Measurements from ENCODE around the gene GNB1L.

The GNB1L gene

GRCh38 chr22:19801340-19802000, 53.2 kb downstream of the GNB1L start:
- H3K36me3 ChIP-seq (ENCODE audit: control insufficient read depth in 5 of 5, insufficient read depth in 5 of 5, low read length in 5 of 5) = peaks cover 0 to 3% (median 2%) of the 10 kb centered on the region in 5 donors
- no peak overlapping the region for H3K27ac ChIP-seq (ENCODE audit: low read depth, low read length)
- H3K4me3 ChIP-seq (ENCODE audit: low read depth in 1 of 5, low read length in 5 of 5) = no peak overlapping the region
- no peaks in the 10 kb centered on the region for H3K9me3 ChIP-seq (ENCODE audit: control insufficient read depth in 5 of 5, low read length in 5 of 5)
- H3K4me1 ChIP-seq (ENCODE audit: control insufficient read depth in 5 of 5, insufficient read depth in 5 of 5, low read length in 5 of 5) = peaks cover 0 to 31% (median 27%) of the 10 kb centered on the region in 5 donors
- H3K27me3 ChIP-seq (ENCODE audit: control insufficient read depth in 5 of 5, insufficient read depth in 4 of 5, low read length in 5 of 5) = peaks cover 0 to 4% (median 0%) of the 10 kb centered on the region in 5 donors
- no peak overlapping the region for H3K9ac ChIP-seq (ENCODE audit: low read length in 5 of 5)

GRCh38 chr22:19800761-19801244, 53.9 kb downstream of the GNB1L start:
- no peaks in the 10 kb centered on the region for H3K9me3 ChIP-seq (ENCODE audit: control insufficient read depth in 5 of 5, low read length in 5 of 5)
- peaks cover 0 to 4% (median 0%) of the 10 kb centered on the region in 5 donors for H3K27me3 ChIP-seq (ENCODE audit: control insufficient read depth in 5 of 5, insufficient read depth in 4 of 5, low read length in 5 of 5)
- H3K36me3 ChIP-seq (ENCODE audit: control insufficient read depth in 5 of 5, insufficient read depth in 5 of 5, low read length in 5 of 5) = peaks cover 0 to 3% (median 0%) of the 10 kb centered on the region in 5 donors
- no peak overlapping the region for H3K27ac ChIP-seq (ENCODE audit: low read depth, low read length)
- no peak overlapping the region for H3K9ac ChIP-seq (ENCODE audit: low read length in 5 of 5)
- peaks cover 0 to 26% (median 20%) of the 10 kb centered on the region in 5 donors for H3K4me1 ChIP-seq (ENCODE audit: control insufficient read depth in 5 of 5, insufficient read depth in 5 of 5, low read length in 5 of 5)
- no peak overlapping the region for H3K4me3 ChIP-seq (ENCODE audit: low read depth in 1 of 5, low read length in 5 of 5)

- Histone ChIP-seq H3K4me1 (ENCODE audit: control insufficient read depth in 5 of 5, insufficient read depth in 5 of 5, low read length in 5 of 5) (peaks cover 0 to 24% (median 18%) of the 10 kb centered on the region in 5 donors), H3K9ac (ENCODE audit: low read length in 5 of 5) (no peak overlapping the region), H3K27me3 (ENCODE audit: control insufficient read depth in 5 of 5, insufficient read depth in 4 of 5, low read length in 5 of 5) (peaks cover 0 to 4% (median 0%) of the 10 kb centered on the region in 5 donors), H3K9me3 (ENCODE audit: control insufficient read depth in 5 of 5, low read length in 5 of 5) (no peaks in the 10 kb centered on the region), H3K36me3 (ENCODE audit: control insufficient read depth in 5 of 5, insufficient read depth in 5 of 5, low read length in 5 of 5) (peaks cover 0 to 3% (median 0%) of the 10 kb centered on the region in 5 donors), H3K4me3 (ENCODE audit: low read depth in 1 of 5, low read length in 5 of 5) (no peak overlapping the region), H3K27ac (ENCODE audit: low read depth, low read length) (no peak overlapping the region)
Observed at GRCh38 chr22:19800306-19800705, 54.4 kb downstream of the GNB1L start.

- H3K9me3 ChIP-seq (ENCODE audit: control insufficient read depth in 5 of 5, low read length in 5 of 5) = no peaks in the 10 kb centered on the region
- H3K9ac ChIP-seq (ENCODE audit: low read length in 5 of 5) = no peak overlapping the region
- H3K4me3 ChIP-seq (ENCODE audit: low read depth in 1 of 5, low read length in 5 of 5) = no peak overlapping the region
- H3K36me3 ChIP-seq (ENCODE audit: control insufficient read depth in 5 of 5, insufficient read depth in 5 of 5, low read length in 5 of 5) = peaks cover 0 to 3% (median 0%) of the 10 kb centered on the region in 5 donors
- H3K4me1 ChIP-seq (ENCODE audit: control insufficient read depth in 5 of 5, insufficient read depth in 5 of 5, low read length in 5 of 5) = peaks cover 0 to 28% (median 18%) of the 10 kb centered on the region in 5 donors
- H3K27me3 ChIP-seq (ENCODE audit: control insufficient read depth in 5 of 5, insufficient read depth in 4 of 5, low read length in 5 of 5) = peaks cover 0 to 4% (median 0%) of the 10 kb centered on the region in 5 donors
- no peak overlapping the region for H3K27ac ChIP-seq (ENCODE audit: low read depth, low read length)
Observed at GRCh38 chr22:19799322-19800190, 55.1 kb downstream of the GNB1L start.

GRCh38 chr22:19798891-19799293, 55.8 kb downstream of the GNB1L start:
- Histone ChIP-seq H3K4me1 (ENCODE audit: control insufficient read depth in 5 of 5, insufficient read depth in 5 of 5, low read length in 5 of 5) (peaks cover 0 to 28% (median 18%) of the 10 kb centered on the region in 5 donors), H3K9ac (ENCODE audit: low read length in 5 of 5) (no peak overlapping the region), H3K27ac (ENCODE audit: low read depth, low read length) (no peak overlapping the region), H3K36me3 (ENCODE audit: control insufficient read depth in 5 of 5, insufficient read depth in 5 of 5, low read length in 5 of 5) (peaks cover 0 to 3% (median 0%) of the 10 kb centered on the region in 5 donors), H3K9me3 (ENCODE audit: control insufficient read depth in 5 of 5, low read length in 5 of 5) (no peaks in the 10 kb centered on the region), H3K4me3 (ENCODE audit: low read depth in 1 of 5, low read length in 5 of 5) (no peak overlapping the region), H3K27me3 (ENCODE audit: control insufficient read depth in 5 of 5, insufficient read depth in 4 of 5, low read length in 5 of 5) (peaks cover 0 to 4% (median 0%) of the 10 kb centered on the region in 5 donors)

GRCh38 chr22:19798003-19798665, 56.5 kb downstream of the GNB1L start:
- peaks cover 0 to 3% (median 0%) of the 10 kb centered on the region in 5 donors for H3K36me3 ChIP-seq (ENCODE audit: control insufficient read depth in 5 of 5, insufficient read depth in 5 of 5, low read length in 5 of 5)
- H3K27ac ChIP-seq (ENCODE audit: low read depth, low read length) = no peak overlapping the region
- no peaks in the 10 kb centered on the region for H3K9me3 ChIP-seq (ENCODE audit: control insufficient read depth in 5 of 5, low read length in 5 of 5)
- H3K9ac ChIP-seq (ENCODE audit: low read length in 5 of 5) = no peak overlapping the region
- H3K4me1 ChIP-seq (ENCODE audit: control insufficient read depth in 5 of 5, insufficient read depth in 5 of 5, low read length in 5 of 5) = peaks cover 0 to 28% (median 18%) of the 10 kb centered on the region in 5 donors
- no peak overlapping the region for H3K4me3 ChIP-seq (ENCODE audit: low read depth in 1 of 5, low read length in 5 of 5)
- H3K27me3 ChIP-seq (ENCODE audit: control insufficient read depth in 5 of 5, insufficient read depth in 4 of 5, low read length in 5 of 5) = peaks cover 0 to 4% (median 0%) of the 10 kb centered on the region in 5 donors

- no peaks in the 10 kb centered on the region for H3K9me3 ChIP-seq (ENCODE audit: control insufficient read depth in 5 of 5, low read length in 5 of 5)
- no peak overlapping the region for H3K27ac ChIP-seq (ENCODE audit: low read depth, low read length)
- H3K9ac ChIP-seq (ENCODE audit: low read length in 5 of 5) = no peak overlapping the region
- peaks cover 0 to 2% (median 0%) of the 10 kb centered on the region in 5 donors for H3K36me3 ChIP-seq (ENCODE audit: control insufficient read depth in 5 of 5, insufficient read depth in 5 of 5, low read length in 5 of 5)
- H3K4me3 ChIP-seq (ENCODE audit: low read depth in 1 of 5, low read length in 5 of 5) = no peak overlapping the region
- H3K4me1 ChIP-seq (ENCODE audit: control insufficient read depth in 5 of 5, insufficient read depth in 5 of 5, low read length in 5 of 5) = peaks cover 0 to 28% (median 18%) of the 10 kb centered on the region in 5 donors
- H3K27me3 ChIP-seq (ENCODE audit: control insufficient read depth in 5 of 5, insufficient read depth in 4 of 5, low read length in 5 of 5) = peaks cover 0 to 4% (median 0%) of the 10 kb centered on the region in 5 donors
Observed at GRCh38 chr22:19797086-19798002, 57.3 kb downstream of the GNB1L start.

GRCh38 chr22:19796160-19796559, 58.5 kb downstream of the GNB1L start:
- Histone ChIP-seq H3K27me3 (ENCODE audit: control insufficient read depth in 5 of 5, insufficient read depth in 4 of 5, low read length in 5 of 5) (peaks cover 0 to 4% (median 0%) of the 10 kb centered on the region in 5 donors), H3K4me3 (ENCODE audit: low read depth in 1 of 5, low read length in 5 of 5) (no peak overlapping the region), H3K9me3 (ENCODE audit: control insufficient read depth in 5 of 5, low read length in 5 of 5) (peaks cover 0 to 5% (median 0%) of the 10 kb centered on the region in 5 donors), H3K9ac (ENCODE audit: low read length in 5 of 5) (no peak overlapping the region), H3K4me1 (ENCODE audit: control insufficient read depth in 5 of 5, insufficient read depth in 5 of 5, low read length in 5 of 5) (peaks cover 0 to 25% (median 18%) of the 10 kb centered on the region in 5 donors), H3K36me3 (ENCODE audit: control insufficient read depth in 5 of 5, insufficient read depth in 5 of 5, low read length in 5 of 5) (peaks cover 0 to 2% (median 0%) of the 10 kb centered on the region in 5 donors), H3K27ac (ENCODE audit: low read depth, low read length) (no peak overlapping the region)

- H3K9me3 ChIP-seq (ENCODE audit: control insufficient read depth in 5 of 5, low read length in 5 of 5) = peaks cover 0 to 5% (median 0%) of the 10 kb centered on the region in 5 donors
- no peak overlapping the region for H3K27ac ChIP-seq (ENCODE audit: low read depth, low read length)
- H3K36me3 ChIP-seq (ENCODE audit: control insufficient read depth in 5 of 5, insufficient read depth in 5 of 5, low read length in 5 of 5) = peaks cover 0 to 2% (median 0%) of the 10 kb centered on the region in 5 donors
- H3K4me1 ChIP-seq (ENCODE audit: control insufficient read depth in 5 of 5, insufficient read depth in 5 of 5, low read length in 5 of 5) = peaks cover 0 to 25% (median 18%) of the 10 kb centered on the region in 5 donors
- H3K4me3 ChIP-seq (ENCODE audit: low read depth in 1 of 5, low read length in 5 of 5) = no peak overlapping the region
- H3K27me3 ChIP-seq (ENCODE audit: control insufficient read depth in 5 of 5, insufficient read depth in 4 of 5, low read length in 5 of 5) = peaks cover 0 to 4% (median 0%) of the 10 kb centered on the region in 5 donors
- H3K9ac ChIP-seq (ENCODE audit: low read length in 5 of 5) = no peak overlapping the region
Observed at GRCh38 chr22:19795617-19796008, 59.1 kb downstream of the GNB1L start.

Measured in subcutaneous abdominal adipose tissue (tissue), 5 donors.